SK-N-SH (cell line): ENCODE measurements around the gene ANKRD60. TPM values are rescaled to one million over a fixed set of nuclear protein-coding genes. Genes with fewer than 3 reads are reported as not detected.

ENCODE experiments used
- CTCF ChIA-PET: fragments of 300-600, 350-600 bp; formaldehyde crosslinking; extraction: SDS; loops from one replicate; lab custom pipeline; 2021; lab: Yijun Ruan, JAX
- POLR2A ChIA-PET: fragments of 350-600 bp; sonication (Branson Sonifier 250); formaldehyde crosslinking; extraction: SDS; loops from one replicate; lab custom pipeline; 2020; ENCODE audit warnings: antibody characterized with exemption, inconsistent platforms; lab: Yijun Ruan, JAX
- DNase-seq: peaks from one replicate; pipeline ENCODE4 v3.0.0; 2012
- H2AFZ ChIP-seq: fragments of 200-600 bp; sonication (generic); 2 replicates; pipeline ENCODE4 v1.8.1; 2016; ENCODE audit warnings: antibody characterized with exemption, mild to moderate bottlenecking, low read depth
- H3F3A ChIP-seq: fragments of 200-600 bp; sonication (generic); replicated peaks from 2 replicates; pipeline ENCODE3; 2016; ENCODE audit warnings: antibody characterized with exemption, mild to moderate bottlenecking; ENCODE audit not compliant: insufficient read depth
- H3K27ac ChIP-seq, 2 experiments: fragments of 200-500 bp in 1 of 2; fragments of 200-600 bp in 1 of 2; sonication (Bioruptor generic) in 1 of 2; sonication (generic), shearing (Covaris generic) in 1 of 2; 2 replicates each; pipeline versions ENCODE4 v1.5.1 to v1.6.1; 2014 to 2016; ENCODE audit warnings: low read depth in 2 of 2, inconsistent platforms in 1 of 2, low read length in 1 of 2, mild to moderate bottlenecking in 1 of 2, mixed read lengths in 1 of 2
- H3K27me3 ChIP-seq: fragments of 200-600 bp; sonication (generic), shearing (Covaris generic); 2 replicates; pipeline ENCODE4 v1.6.1; 2016; ENCODE audit warnings: mixed run types; ENCODE audit not compliant: insufficient read depth
- H3K36me3 ChIP-seq, 2 experiments: fragments of 200-500 bp in 1 of 2; fragments of 200-600 bp in 1 of 2; sonication (Bioruptor generic) in 1 of 2; sonication (generic) in 1 of 2; replicated peaks in 1 of 2; 2 replicates each; pipeline versions ENCODE3 to v1.5.1; 2014 to 2016; ENCODE audit warnings: low read length in 1 of 2, mild to moderate bottlenecking in 1 of 2; ENCODE audit not compliant: insufficient read depth in 2 of 2, control insufficient read depth in 1 of 2
- H3K4me1 ChIP-seq, 2 experiments: fragments of 200-500 bp in 1 of 2; fragments of 200-600 bp in 1 of 2; sonication (Bioruptor generic) in 1 of 2; sonication (generic), shearing (Covaris generic) in 1 of 2; 2 replicates each; pipeline versions ENCODE4 v1.5.1 to v1.6.1; 2014 to 2016; ENCODE audit warnings: low read depth in 1 of 2, low read length in 1 of 2, mixed run types in 1 of 2; ENCODE audit not compliant: insufficient read depth in 2 of 2, control insufficient read depth in 1 of 2
- H3K4me2 ChIP-seq: fragments of 200-600 bp; sonication (generic), shearing (Covaris generic); 2 replicates; pipeline ENCODE4 v1.6.1; 2017; ENCODE audit warnings: mixed run types
- H3K4me3 ChIP-seq, 2 experiments: fragments of 200-500 bp in 1 of 2; fragments of 200-600 bp in 1 of 2; sonication (Bioruptor generic) in 1 of 2; sonication (generic), shearing (Covaris generic) in 1 of 2; 2 replicates each; pipeline versions ENCODE4 v1.5.1 to v1.8.1; 2014 to 2016; ENCODE audit warnings: low read depth in 2 of 2, inconsistent platforms in 1 of 2, low read length in 1 of 2, mild to moderate bottlenecking in 1 of 2, mixed read lengths in 1 of 2, moderate library complexity in 1 of 2
- H3K79me2 ChIP-seq: fragments of 200-600 bp; sonication (generic); 2 replicates; pipeline ENCODE4 v1.8.1; 2017; ENCODE audit warnings: mild to moderate bottlenecking; ENCODE audit not compliant: insufficient read depth
- H3K9ac ChIP-seq: fragments of 200-600 bp; sonication (generic); 2 replicates; pipeline ENCODE4 v1.6.1; 2017; ENCODE audit warnings: mixed run types
- H3K9me2 ChIP-seq: fragments of 200-600 bp; sonication (generic); 2 replicates; pipeline ENCODE4 v1.6.1; 2017; ENCODE audit warnings: mixed run types
- H3K9me3 ChIP-seq: fragments of 200-600 bp; sonication (generic); 2 replicates; pipeline ENCODE4 v1.6.1; 2017; ENCODE audit warnings: mixed run types, mild to moderate bottlenecking, moderate library complexity
- H4K20me1 ChIP-seq: fragments of 200-600 bp; sonication (generic); 2 replicates; pipeline ENCODE4 v1.6.1; 2017; ENCODE audit warnings: mild to moderate bottlenecking, mixed run types; ENCODE audit not compliant: insufficient read depth
- CHD2 ChIP-seq: fragments of 150-350 bp; IDR thresholded peaks from 2 replicates; pipeline ENCODE4 v1.6.1; 2018; ENCODE audit warnings: low read length; ENCODE audit not compliant: partially characterized antibody
- CTCF ChIP-seq: fragments of 200-600 bp; sonication (generic); IDR thresholded peaks from 2 replicates; pipeline ENCODE4 v1.6.1; 2017; ENCODE audit warnings: antibody characterized with exemption, mild to moderate bottlenecking, moderate library complexity
- EP300 ChIP-seq, 2 experiments: IDR thresholded peaks; 2 replicates each; pipeline versions ENCODE4 v1.4.0 to v1.6.1; 2012; ENCODE audit warnings: borderline replicate concordance in 1 of 2, low read depth in 1 of 2, low read length in 1 of 2
- GABPA ChIP-seq: IDR thresholded peaks from 2 replicates; pipeline ENCODE4 v1.4.0; 2012; ENCODE audit warnings: low read depth, mild to moderate bottlenecking
- GATA2 ChIP-seq: sonication (generic); formaldehyde crosslinking; IDR thresholded peaks from 2 replicates; pipeline ENCODE4 v1.5.0; 2020; ENCODE audit warnings: mild to moderate bottlenecking, missing genetic modification reagents
- JUND ChIP-seq: IDR thresholded peaks from 2 replicates; pipeline ENCODE4 v1.4.0; 2012
- MAX ChIP-seq: IDR thresholded peaks from 2 replicates; pipeline ENCODE4 v1.4.0; 2012; ENCODE audit warnings: low read depth
- MEF2A ChIP-seq: IDR thresholded peaks from 2 replicates; pipeline ENCODE4 v1.4.0; 2012; ENCODE audit warnings: low read depth, borderline replicate concordance
- MXI1 ChIP-seq: IDR thresholded peaks from 2 replicates; pipeline ENCODE4 v1.6.1; 2012; ENCODE audit warnings: mild to moderate bottlenecking, low read depth, low read length, improper control_type of control experiment
- NRF1 ChIP-seq: IDR thresholded peaks from 2 replicates; pipeline ENCODE4 v1.6.1; 2012; ENCODE audit warnings: low read depth, mild to moderate bottlenecking, low read length
- POLR2AphosphoS5 ChIP-seq: IDR thresholded peaks from 2 replicates; pipeline ENCODE4 v1.6.1; 2012; ENCODE audit warnings: low read depth, low read length
- RAD21 ChIP-seq: IDR thresholded peaks from 2 replicates; pipeline ENCODE4 v1.6.1; 2012; ENCODE audit warnings: mild to moderate bottlenecking, low read length
- RCOR1 ChIP-seq: fragments of 150-350 bp; IDR thresholded peaks from 2 replicates; pipeline ENCODE4 v1.6.1; 2017; ENCODE audit warnings: antibody characterized with exemption, low read length
- RFX5 ChIP-seq: IDR thresholded peaks from 2 replicates; pipeline ENCODE4 v1.6.1; 2012; ENCODE audit warnings: mild to moderate bottlenecking, improper control_type of control experiment, low read length
- RXRA ChIP-seq: IDR thresholded peaks from 2 replicates; pipeline ENCODE4 v1.4.0; 2012; ENCODE audit warnings: low read depth, mild to moderate bottlenecking, borderline replicate concordance
- SIN3A ChIP-seq: IDR thresholded peaks from 2 replicates; pipeline ENCODE4 v1.6.1; 2012; ENCODE audit warnings: low read depth, mild to moderate bottlenecking, low read length, moderate library complexity, borderline replicate concordance
- SMC3 ChIP-seq: IDR thresholded peaks from 2 replicates; pipeline ENCODE4 v1.6.1; 2012; ENCODE audit warnings: low read depth, low read length, improper control_type of control experiment
- TAF1 ChIP-seq: IDR thresholded peaks from 2 replicates; pipeline ENCODE4 v1.6.1; 2012; ENCODE audit warnings: low read depth, mild to moderate bottlenecking, low read length, moderate library complexity, borderline replicate concordance
- TCF12 ChIP-seq: IDR thresholded peaks from 2 replicates; pipeline ENCODE4 v1.4.0; 2012
- USF1 ChIP-seq: IDR thresholded peaks from 2 replicates; pipeline ENCODE4 v1.4.0; 2012; ENCODE audit warnings: low read depth, borderline replicate concordance
- YY1 ChIP-seq: IDR thresholded peaks from 2 replicates; pipeline ENCODE4 v1.4.0; 2012; ENCODE audit warnings: low read depth, mild to moderate bottlenecking
- polyA plus RNA-seq, 3 experiments: library from polyadenylated mRNA; depleted of rRNA; stranded (reverse); fragments of >200 nt; gene quantifications; 2 replicates each; pipeline ENCODE4 v1.2.3, GENCODE V29; 2012
- TF ChIP-seq, protein P1 (sequence below): fragments of 150-350 bp; IDR thresholded peaks from 2 replicates; pipeline ENCODE4 v1.6.1; 2016; ENCODE audit warnings: mild to moderate bottlenecking, low read depth, low read length

Gene ANKRD60
- polyA plus RNA-seq, 1 of the 3 experiments (the other 2 are of a cell fraction), result not detected

- no peak for TF ChIP-seq CTCF
- TF ChIP-seq NRF1, result no peak
- TF ChIP-seq POLR2AphosphoS5, result no peak
- no peak for TF ChIP-seq CHD2
- TF ChIP-seq RCOR1, result no peak
- TF ChIP-seq RAD21, result no peak
- no peak for TF ChIP-seq JUND
- TF ChIP-seq RFX5, result no peak
- TF ChIP-seq YY1, result no peak
- TF ChIP-seq GABPA, result no peak
- TF ChIP-seq SIN3A, result no peak
Observed at GRCh38 chr20:58277107-58277506, 48.7 kb upstream of the ANKRD60 start (continued).

DNA sequence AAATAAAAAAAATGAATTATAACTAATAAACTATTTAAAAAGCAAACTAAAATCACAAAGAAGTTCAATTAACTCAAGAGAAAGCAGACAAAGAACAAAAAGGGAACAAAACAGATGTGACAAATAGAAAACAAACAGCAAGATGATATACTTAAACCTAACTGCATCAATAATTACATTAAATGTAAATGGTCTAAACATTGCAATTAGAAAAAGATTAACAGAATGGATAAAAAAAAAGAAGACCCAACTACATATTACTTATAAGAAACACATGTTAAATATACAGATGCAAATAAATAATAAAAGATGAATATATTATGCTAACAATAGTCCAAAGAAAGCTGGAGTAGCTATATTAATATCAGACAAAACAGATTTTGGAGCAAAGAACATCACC is 45.9 kb upstream of the ANKRD60 start:
- Histone ChIP-seq H3K9me3 (peaks cover 14% of the 10 kb centered on the region), H3F3A (peaks cover 25% of the 10 kb centered on the region), H2AFZ (no peak overlapping the region), H3K27me3 (no peaks in the 10 kb centered on the region), H3K4me1 (peaks cover 0 to 32% of the 10 kb centered on the region in 2 experiments; a peak in 3 of 4 replicates), H4K20me1 (no peaks in the 10 kb centered on the region), H3K9ac (no peak overlapping the region), H3K9me2 (no peaks in the 10 kb centered on the region), H3K4me3 (no peak overlapping the region), H3K4me2 (no peak overlapping the region), H3K27ac (no peak overlapping the region), H3K79me2 (peaks cover 61% of the 10 kb centered on the region), H3K36me3 (peaks cover 6 to 40% of the 10 kb centered on the region in 2 experiments)
- ChIA-PET POLR2A (no interaction called here), CTCF (no interaction called here)
- DNase-seq, result no peak
- no peak for TF ChIP-seq TCF12
- no peak for TF ChIP-seq MEF2A
- no peak for TF ChIP-seq EP300 (IDR thresholded peaks at IDR 0.05; ENCODE audit: borderline replicate concordance in 1 of 2, low read depth in 1 of 2, low read length in 1 of 2)
- TF ChIP-seq MXI1, result no peak
- TF ChIP-seq, protein P1, sequence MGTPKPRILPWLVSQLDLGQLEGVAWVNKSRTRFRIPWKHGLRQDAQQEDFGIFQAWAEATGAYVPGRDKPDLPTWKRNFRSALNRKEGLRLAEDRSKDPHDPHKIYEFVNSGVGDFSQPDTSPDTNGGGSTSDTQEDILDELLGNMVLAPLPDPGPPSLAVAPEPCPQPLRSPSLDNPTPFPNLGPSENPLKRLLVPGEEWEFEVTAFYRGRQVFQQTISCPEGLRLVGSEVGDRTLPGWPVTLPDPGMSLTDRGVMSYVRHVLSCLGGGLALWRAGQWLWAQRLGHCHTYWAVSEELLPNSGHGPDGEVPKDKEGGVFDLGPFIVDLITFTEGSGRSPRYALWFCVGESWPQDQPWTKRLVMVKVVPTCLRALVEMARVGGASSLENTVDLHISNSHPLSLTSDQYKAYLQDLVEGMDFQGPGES, result no peak
- TF ChIP-seq SIN3A, result no peak
- no peak for TF ChIP-seq MAX
- no peak for TF ChIP-seq GATA2
- no peak for TF ChIP-seq RXRA
- TF ChIP-seq RCOR1, result no peak
- TF ChIP-seq RAD21, result no peak
- TF ChIP-seq POLR2AphosphoS5, result no peak
- no peak for TF ChIP-seq YY1
- TF ChIP-seq JUND, result no peak
- no peak for TF ChIP-seq NRF1
- TF ChIP-seq GABPA, result no peak
- TF ChIP-seq SMC3, result no peak
- no peak for TF ChIP-seq TAF1
- TF ChIP-seq USF1, result no peak
- no peak for TF ChIP-seq CTCF
